NCI-H460 (cell line): Measurements from ENCODE around the gene MED9. TPM values are rescaled to one million over a fixed set of nuclear protein-coding genes. Genes with fewer than 3 reads are reported as not detected.

Source experiments
- DNase-seq: peaks from one replicate; pipeline ENCODE4 v3.0.0-alpha.2; 2016; ENCODE audit warnings: low read depth; ENCODE audit errors: extremely low read depth
- total RNA-seq: library from RNA; depleted of rRNA; stranded (reverse); fragments of >200 nt; shearing (Covaris generic); gene quantifications from 2 replicates; pipeline ENCODE4 v1.2.3, GENCODE V29; 2014

MED9 gene
- total RNA-seq, 1 experiment from 2014 or later, result 16.7 TPM

- no peak for DNase-seq
Measured at GRCh38 chr17:17487998-17488397, 11.2 kb downstream of the MED9 start.

GRCh38 chr17:17491031-17491471 lies 14.3 kb downstream of the MED9 start:
- no peak for DNase-seq

GRCh38 chr17:17491546-17491988 lies 14.8 kb downstream of the MED9 start:
- no peak for DNase-seq

GRCh38 chr17:17492085-17492484 lies 15.3 kb downstream of the MED9 start:
- no peak for DNase-seq

GRCh38 chr17:17492571-17492970 lies 15.8 kb downstream of the MED9 start:
- no peak for DNase-seq

- no peak for DNase-seq
Measured at GRCh38 chr17:17493249-17493985, 16.6 kb downstream of the MED9 start.

- DNase-seq, result no peak
Measured at GRCh38 chr17:17493986-17494466, 17.2 kb downstream of the MED9 start.

GRCh38 chr17:17494499-17494869 lies 17.7 kb downstream of the MED9 start:
- no peak for DNase-seq

GRCh38 chr17:17494870-17495535 lies 18.2 kb downstream of the MED9 start:
- DNase-seq, result no peak

GRCh38 chr17:17495536-17496188 lies 18.9 kb downstream of the MED9 start:
- DNase-seq, result no peak

- DNase-seq, result peak; percentile 79
Measured at GRCh38 chr17:17496189-17497064, 19.6 kb downstream of the MED9 start, which contains the start of gene RASD1. Gene RASD1, minus strand, starts transcription at chr17:17496395. Its CDS starts 214 bp downstream, at chr17:17496181.

- DNase-seq, result no peak
Measured at GRCh38 chr17:17497065-17497844, 20.5 kb downstream of the MED9 start.

- DNase-seq, result no peak
Measured at GRCh38 chr17:17497845-17498520, 21.2 kb downstream of the MED9 start.

- no peak for DNase-seq
Measured at GRCh38 chr17:17498606-17499301, 22.0 kb downstream of the MED9 start.

- DNase-seq, result no peak
Measured at GRCh38 chr17:17499402-17500145, 22.8 kb downstream of the MED9 start.

- DNase-seq, result no peak
Measured at GRCh38 chr17:17500999-17501605, 24.3 kb downstream of the MED9 start.
